Astrocyte (in vitro differentiated cells and primary cell): ENCODE measurements around the gene PLEKHM2. TPM values are rescaled to one million over a fixed set of nuclear protein-coding genes. Genes with fewer than 3 reads are reported as not detected.

Experiments used
- DNase-seq: peaks from one replicate; pipeline ENCODE4 v3.0.0-alpha.2; 2010; ENCODE audit warnings: low read depth
- FAIRE-seq: peaks from 2 replicates; lab custom pipeline; 2011; peaks lifted over from hg19 to GRCh38; lab: Jason Lieb, UNC
- H2AFZ ChIP-seq: 2 replicates; pipeline ENCODE4 v1.6.0; 2012; ENCODE audit warnings: low read depth, low read length, inconsistent platforms
- H3K27ac ChIP-seq: 2 replicates; pipeline ENCODE4 v1.5.1; 2011; ENCODE audit warnings: low read depth, low read length, inconsistent platforms
- H3K27me3 ChIP-seq: 2 replicates; pipeline ENCODE4 v1.6.0; 2011; ENCODE audit warnings: low read length, inconsistent platforms; ENCODE audit not compliant: insufficient read depth
- H3K36me3 ChIP-seq: 2 replicates; pipeline ENCODE4 v1.5.1; 2011; ENCODE audit warnings: low read length, inconsistent platforms; ENCODE audit not compliant: insufficient read depth
- H3K4me1 ChIP-seq: 2 replicates; pipeline ENCODE4 v1.5.1; 2011; ENCODE audit warnings: low read length, inconsistent platforms; ENCODE audit not compliant: insufficient read depth
- H3K4me2 ChIP-seq: 2 replicates; pipeline ENCODE4 v1.6.0; 2012; ENCODE audit warnings: low read length, inconsistent platforms
- H3K4me3 ChIP-seq: 2 replicates; pipeline ENCODE4 v1.5.1; 2011; ENCODE audit warnings: low read depth, mild to moderate bottlenecking, low read length, inconsistent platforms; ENCODE audit not compliant: insufficient read depth
- H3K79me2 ChIP-seq: 2 replicates; pipeline ENCODE4 v1.6.0; 2012; ENCODE audit warnings: mild to moderate bottlenecking, low read length, inconsistent platforms; ENCODE audit not compliant: insufficient read depth
- H3K9ac ChIP-seq: 2 replicates; pipeline ENCODE4 v1.6.0; 2012; ENCODE audit warnings: mild to moderate bottlenecking, low read length, inconsistent platforms
- H3K9me3 ChIP-seq: 2 replicates; pipeline ENCODE4 v1.5.1; 2012; ENCODE audit warnings: low read depth, mild to moderate bottlenecking, low read length, inconsistent platforms; ENCODE audit not compliant: insufficient read depth
- H4K20me1 ChIP-seq: 2 replicates; pipeline ENCODE4 v1.6.0; 2012; ENCODE audit warnings: low read length, inconsistent platforms; ENCODE audit not compliant: insufficient read depth
- H3K27ac Mint-ChIP-seq: one replicate; pipeline ENCODE4 v1.8.0; 2021; ENCODE audit warnings: mild to moderate bottlenecking, mixed read lengths; ENCODE audit not compliant: unreplicated experiment
- H3K27me3 Mint-ChIP-seq: one replicate; pipeline ENCODE4 v1.8.0; 2021; ENCODE audit warnings: low read depth, mixed read lengths; ENCODE audit not compliant: unreplicated experiment
- H3K36me3 Mint-ChIP-seq: one replicate; pipeline ENCODE4 v1.8.0; 2021; ENCODE audit warnings: low read depth, mixed read lengths; ENCODE audit not compliant: unreplicated experiment
- H3K4me1 Mint-ChIP-seq: one replicate; pipeline ENCODE4 v1.8.0; 2021; ENCODE audit warnings: low read depth, mixed read lengths; ENCODE audit not compliant: unreplicated experiment
- H3K4me3 Mint-ChIP-seq: one replicate; pipeline ENCODE4 v1.8.0; 2021; ENCODE audit warnings: mild to moderate bottlenecking, moderate library complexity, mixed read lengths; ENCODE audit not compliant: unreplicated experiment
- H3K9me3 Mint-ChIP-seq: one replicate; pipeline ENCODE4 v1.8.0; 2021; ENCODE audit warnings: mild to moderate bottlenecking, mixed read lengths; ENCODE audit not compliant: unreplicated experiment
- CTCF ChIP-seq: IDR thresholded peaks from 2 replicates; pipeline ENCODE4 v1.5.1; 2011; ENCODE audit warnings: low read depth, mild to moderate bottlenecking, inconsistent platforms, low read length, moderate library complexity; ENCODE audit not compliant: insufficient read depth
- EZH2 ChIP-seq: IDR thresholded peaks from 2 replicates; pipeline ENCODE4 v1.6.1; 2012; ENCODE audit warnings: mild to moderate bottlenecking, low read length, inconsistent platforms; ENCODE audit not compliant: insufficient read depth
- total RNA-seq: library from RNA; stranded (reverse); gene quantifications from 2 replicates; pipeline ENCODE4 v1.2.1, GENCODE V29; 2021

Gene PLEKHM2
- total RNA-seq, 1 donor from 2014 or later = 48.3 TPM

DNA sequence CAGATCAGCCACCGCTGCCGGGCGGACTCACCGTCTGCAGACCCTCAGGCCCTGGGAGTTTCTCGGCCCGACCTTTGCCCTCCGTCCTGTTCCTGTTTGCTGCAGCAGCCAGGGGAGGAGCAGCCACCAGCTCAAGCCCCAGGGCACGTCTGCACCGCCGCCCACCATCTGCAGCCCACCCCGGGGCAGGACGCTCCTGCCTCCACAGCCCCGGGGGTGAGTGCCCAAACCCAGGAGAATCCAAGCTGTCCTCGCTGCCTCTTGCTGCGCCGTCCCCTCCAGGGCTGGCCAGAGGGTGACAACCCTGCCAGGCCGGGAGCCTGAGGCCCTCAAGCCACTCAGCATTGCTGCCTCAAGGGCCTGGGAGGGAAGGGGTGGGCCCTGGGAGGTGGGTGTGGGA is 50.8 kb downstream of the PLEKHM2 start:
- Histone ChIP-seq H3K36me3 (no peaks in the 10 kb centered on the region), H3K79me2 (no peaks in the 10 kb centered on the region), H3K27ac (no peak overlapping the region), H3K4me1 (no peaks in the 10 kb centered on the region), H3K9ac (no peak overlapping the region), H3K27me3 (no peaks in the 10 kb centered on the region), H2AFZ (no peak overlapping the region), H3K4me2 (no peak overlapping the region), H4K20me1 (no peaks in the 10 kb centered on the region), H3K9me3 (no peaks in the 10 kb centered on the region), H3K4me3 (no peak overlapping the region)
- Mint-ChIP-seq H3K36me3 (peaks cover 6% of the 10 kb centered on the region), H3K9me3 (no peaks in the 10 kb centered on the region), H3K4me3 (no peak overlapping the region), H3K27me3 (no peaks in the 10 kb centered on the region), H3K27ac (no peak overlapping the region), H3K4me1 (no peaks in the 10 kb centered on the region)
- DNase-seq (no peak), FAIRE-seq (no peak)
- TF ChIP-seq EZH2 (no peak), CTCF (no peak)

- no peak overlapping the region for H3K4me3 Mint-ChIP-seq
- no peak overlapping the region for H3K4me2 ChIP-seq
- H3K4me3 ChIP-seq = no peak overlapping the region
- TF ChIP-seq CTCF = no peak
- no peak for TF ChIP-seq EZH2
- peaks cover 6% of the 10 kb centered on the region for H3K36me3 Mint-ChIP-seq
- no peaks in the 10 kb centered on the region for H3K9me3 ChIP-seq
- H3K27ac ChIP-seq = no peak overlapping the region
- no peaks in the 10 kb centered on the region for H3K4me1 Mint-ChIP-seq
- no peaks in the 10 kb centered on the region for H3K4me1 ChIP-seq
- no peaks in the 10 kb centered on the region for H3K27me3 ChIP-seq
- no peak overlapping the region for H3K27ac Mint-ChIP-seq
- no peaks in the 10 kb centered on the region for H4K20me1 ChIP-seq
- no peak for DNase-seq
- H3K36me3 ChIP-seq = no peaks in the 10 kb centered on the region
- H3K9ac ChIP-seq = no peak overlapping the region
- H2AFZ ChIP-seq = no peak overlapping the region
- H3K9me3 Mint-ChIP-seq = no peaks in the 10 kb centered on the region
- H3K27me3 Mint-ChIP-seq = no peaks in the 10 kb centered on the region
- H3K79me2 ChIP-seq = no peaks in the 10 kb centered on the region
- FAIRE-seq = no peak
These were observed 51.4 kb downstream of the PLEKHM2 start for GRCh38 chr1:15735304-15736037.
